ENCODE data around the gene KIAA1755. TPM values are rescaled to one million over a fixed set of nuclear protein-coding genes. Genes with fewer than 3 reads are reported as not detected.

KIAA1755 gene
- total RNA-seq, 1 experiment from 2014 or later, result 0.17 TPM

GRCh38 chr20:38224531-38224930 is 36.0 kb downstream of the KIAA1755 start:
- Histone ChIP-seq H3K56ac (ENCODE audit: insufficient read length, low read depth, low read length) (no peak overlapping the region), H2BK20ac (ENCODE audit: low read depth, low read length, poor library complexity, severe bottlenecking) (no peak overlapping the region), H4K20me1 (ENCODE audit: control insufficient read depth, insufficient read depth, insufficient read length) (no peaks in the 10 kb centered on the region), H4K91ac (ENCODE audit: insufficient read length, low read depth, low read length) (no peak overlapping the region), H2BK120ac (ENCODE audit: low read depth, low read length, poor library complexity, severe bottlenecking) (no peak overlapping the region), H3T11ph (ENCODE audit: low read length) (no peak overlapping the region), H3K27me3 (ENCODE audit: insufficient read depth, low read length) (no peaks in the 10 kb centered on the region), H3K14ac (ENCODE audit: insufficient read depth, low read length) (no peak overlapping the region), H3K18ac (ENCODE audit: insufficient read length, low read depth, low read length) (no peak overlapping the region), H4K5ac (ENCODE audit: insufficient read length, low read depth, low read length) (no peak overlapping the region), H3K4ac (ENCODE audit: low read depth, low read length) (no peak overlapping the region), H2BK15ac (ENCODE audit: low read depth, low read length) (no peak overlapping the region), H3K9me3 (ENCODE audit: control insufficient read depth, low read depth, low read length) (no peaks in the 10 kb centered on the region), H4K8ac (replicated peaks; ENCODE audit: insufficient read length, low read depth, low read length) (no peak overlapping the region), H3K23me2 (ENCODE audit: insufficient read length, low read depth, low read length, poor library complexity, severe bottlenecking) (no peaks in the 10 kb centered on the region), H2AK5ac (ENCODE audit: insufficient read length, low read length) (no peak overlapping the region), H3K23ac (ENCODE audit: insufficient read length, low read depth, low read length) (no peak overlapping the region), H3K79me1 (ENCODE audit: insufficient read depth, low read depth, low read length, poor library complexity, severe bottlenecking) (no peaks in the 10 kb centered on the region), H3K4me1 (ENCODE audit: insufficient read depth, low read length) (no peaks in the 10 kb centered on the region), H2BK5ac (ENCODE audit: insufficient read length, low read length) (no peak overlapping the region), H3K27ac (ENCODE audit: insufficient read length, low read depth, low read length) (no peak overlapping the region), H3K79me2 (ENCODE audit: insufficient read depth, low read length) (no peaks in the 10 kb centered on the region), H3K4me2 (ENCODE audit: insufficient read depth, insufficient read length, low read length) (no peak overlapping the region), H3K9ac (ENCODE audit: extremely low read depth, insufficient read length, low read length) (no peak overlapping the region), H2AFZ (ENCODE audit: low read length) (no peak overlapping the region), H2BK12ac (ENCODE audit: insufficient read length, low read depth, low read length) (no peak overlapping the region)
- WGBS (ENCODE audit: extremely low coverage, insufficient read length, low lambda C conversion rate), result no CpG with 5 or more reads among the region's 10 CpGs
- H3K4me1 Mint-ChIP-seq, result peaks cover 2 to 8% of the 10 kb centered on the region in 2 experiments; a peak in 3 of 4 replicates
- H3K27ac Mint-ChIP-seq, result no peak overlapping the region
- DNase-seq, result no peak
- peaks cover 9% of the 10 kb centered on the region for H3K27me3 Mint-ChIP-seq (ENCODE audit: low read depth)
- H3K36me3 Mint-ChIP-seq (ENCODE audit: insufficient read depth in 1 of 3, low read depth in 3 of 3), result no peaks in the 10 kb centered on the region
- no peak for TF ChIP-seq CTCF (conservative IDR thresholded peaks at IDR 0.05)
- no peaks in the 10 kb centered on the region; a peak in 1 of 5 replicates for H3K9me3 Mint-ChIP-seq
- no peak overlapping the region for H3K4me3 Mint-ChIP-seq

Measured in H9 (cell line).